Measurements from ENCODE around the gene GTF3C1. TPM values are rescaled to one million over a fixed set of nuclear protein-coding genes. Genes with fewer than 3 reads are reported as not detected.

The GTF3C1 gene
- total and polyA plus RNA-seq, 2 of the 13 experiments (the other 11 are each of a cell fraction or from before 2014, with no cell fraction given) = 29.2 to 72.7 TPM

- 0 out of 2 replicates have a peak, but pooled peaks cover under 1% of the 10 kb centered on the region for H3K4me1 ChIP-seq (ENCODE audit: insufficient read depth, low read length)
- H3K4me2 ChIP-seq (ENCODE audit: low read depth, low read length) = no peak overlapping the region
- ChIA-PET CTCF (ENCODE audit: low intra/inter-chr PET ratio, low total read pairs) (no interaction called here), POLR2A (no interaction called here)
- in situ Hi-C loops (cut with HindIII; ENCODE audit: extremely low pct_ligation_motif_present, low pct_unique_long_range_greater_than_20kb) = no loop called here
- intact Hi-C loops (cut with micrococcal nuclease; ENCODE audit: unreplicated experiment) = no loop called here
- no peak overlapping the region for H2AFZ ChIP-seq (ENCODE audit: low read length)
- no peak for FAIRE-seq
- H4K20me1 ChIP-seq (ENCODE audit: insufficient read depth, low read length) = no peaks in the 10 kb centered on the region
- H3K36me3 ChIP-seq (replicated peaks in 1 of 2; ENCODE audit: control insufficient read depth in 1 of 2, insufficient read depth in 2 of 2, low read length in 2 of 2) = no peaks in the 10 kb centered on the region
- no peak for ATAC-seq
- 39% methylated on average over 6 of the region's 6 CpGs for WGBS (ENCODE audit: low lambda C conversion rate)
- no peak overlapping the region for H3K27ac ChIP-seq (ENCODE audit: extremely low read length, insufficient read depth, low read length)
- H3K79me2 ChIP-seq (ENCODE audit: insufficient read depth, low read length) = no peaks in the 10 kb centered on the region
- H3K4me3 ChIP-seq (replicated peaks in 1 of 3; ENCODE audit: insufficient read depth in 1 of 3, low read depth in 2 of 3, low read length in 3 of 3) = no peak overlapping the region
- BruUV-seq (replicated peaks) = no TSS peak
- H3K9ac ChIP-seq (ENCODE audit: insufficient read depth, low read depth, low read length) = no peak overlapping the region
- no peaks in the 10 kb centered on the region for H3K9me3 ChIP-seq (ENCODE audit: low read length)
- DNase-seq (ENCODE audit: low spot score) = no peak
- peaks cover 0 to 10% of the 10 kb centered on the region in 2 experiments; a peak in 4 of 5 replicates for H3K27me3 ChIP-seq (ENCODE audit: control insufficient read depth in 1 of 2, insufficient read depth in 2 of 2, low read length in 2 of 2)
- TF ChIP-seq CC2D1A (CRISPR knock-in tag; IDR thresholded peaks at IDR 0.05) (no peak), HMGA1 (CRISPR knock-in tag; conservative IDR thresholded peaks at IDR 0.05) (no peak), DRAP1 (CRISPR knock-in tag; IDR thresholded peaks at IDR 0.05) (no peak), ZNF160 (CRISPR knock-in tag; IDR thresholded peaks at IDR 0.05) (no peak), PITX1 (CRISPR knock-in tag; IDR thresholded peaks at IDR 0.05) (no peak), PAXIP1 (CRISPR knock-in tag; conservative IDR thresholded peaks at IDR 0.05) (no peak), ZC3H13 (CRISPR knock-in tag; IDR thresholded peaks at IDR 0.05) (no peak), ZNF577 (CRISPR knock-in tag; IDR thresholded peaks at IDR 0.05; ENCODE audit: borderline replicate concordance, low read depth) (no peak), THAP8 (CRISPR knock-in tag; IDR thresholded peaks at IDR 0.05; ENCODE audit: borderline replicate concordance) (no peak), ZNF441 (CRISPR knock-in tag; IDR thresholded peaks at IDR 0.05; ENCODE audit: borderline replicate concordance) (no peak), ZNF224 (CRISPR knock-in tag; IDR thresholded peaks at IDR 0.05) (no peak), HMGXB4 (CRISPR knock-in tag; IDR thresholded peaks at IDR 0.05; ENCODE audit: borderline replicate concordance in 1 of 2, low read depth in 1 of 2) (no peak), SIN3A (IDR thresholded peaks at IDR 0.05; ENCODE audit: borderline replicate concordance, low read depth, low read length) (no peak), ASH2L (IDR thresholded peaks at IDR 0.05; ENCODE audit: insufficient read length, low read depth, low read length) (no peak), ZNF512B (CRISPR knock-in tag; IDR thresholded peaks at IDR 0.05; ENCODE audit: borderline replicate concordance) (no peak)
Measured at GRCh38 chr16:27432558-27432957, 117.2 kb downstream of the GTF3C1 start.

Data from HepG2 (cell line).